SK-N-SH (cell line): ENCODE measurements around the gene SPSB1. TPM values are rescaled to one million over a fixed set of nuclear protein-coding genes. Genes with fewer than 3 reads are reported as not detected.

Experiments used
- CTCF ChIA-PET: fragments of 300-600, 350-600 bp; formaldehyde crosslinking; extraction: SDS; loops from one replicate; lab custom pipeline; 2021; lab: Yijun Ruan, JAX
- POLR2A ChIA-PET: fragments of 350-600 bp; sonication (Branson Sonifier 250); formaldehyde crosslinking; extraction: SDS; loops from one replicate; lab custom pipeline; 2020; ENCODE audit warnings: antibody characterized with exemption, inconsistent platforms; lab: Yijun Ruan, JAX
- DNase-seq: peaks from one replicate; pipeline ENCODE4 v3.0.0; 2012
- H2AFZ ChIP-seq: fragments of 200-600 bp; sonication (generic); 2 replicates; pipeline ENCODE4 v1.8.1; 2016; ENCODE audit warnings: antibody characterized with exemption, mild to moderate bottlenecking, low read depth
- H3F3A ChIP-seq: fragments of 200-600 bp; sonication (generic); replicated peaks from 2 replicates; pipeline ENCODE3; 2016; ENCODE audit warnings: antibody characterized with exemption, mild to moderate bottlenecking; ENCODE audit not compliant: insufficient read depth
- H3K27ac ChIP-seq, 2 experiments: fragments of 200-500 bp in 1 of 2; fragments of 200-600 bp in 1 of 2; sonication (Bioruptor generic) in 1 of 2; sonication (generic), shearing (Covaris generic) in 1 of 2; 2 replicates each; pipeline versions ENCODE4 v1.5.1 to v1.6.1; 2014 to 2016; ENCODE audit warnings: low read depth in 2 of 2, inconsistent platforms in 1 of 2, low read length in 1 of 2, mild to moderate bottlenecking in 1 of 2, mixed read lengths in 1 of 2
- H3K27me3 ChIP-seq: fragments of 200-600 bp; sonication (generic), shearing (Covaris generic); 2 replicates; pipeline ENCODE4 v1.6.1; 2016; ENCODE audit warnings: mixed run types; ENCODE audit not compliant: insufficient read depth
- H3K36me3 ChIP-seq, 2 experiments: fragments of 200-500 bp in 1 of 2; fragments of 200-600 bp in 1 of 2; sonication (Bioruptor generic) in 1 of 2; sonication (generic) in 1 of 2; replicated peaks in 1 of 2; 2 replicates each; pipeline versions ENCODE3 to v1.5.1; 2014 to 2016; ENCODE audit warnings: low read length in 1 of 2, mild to moderate bottlenecking in 1 of 2; ENCODE audit not compliant: insufficient read depth in 2 of 2, control insufficient read depth in 1 of 2
- H3K4me1 ChIP-seq, 2 experiments: fragments of 200-500 bp in 1 of 2; fragments of 200-600 bp in 1 of 2; sonication (Bioruptor generic) in 1 of 2; sonication (generic), shearing (Covaris generic) in 1 of 2; 2 replicates each; pipeline versions ENCODE4 v1.5.1 to v1.6.1; 2014 to 2016; ENCODE audit warnings: low read depth in 1 of 2, low read length in 1 of 2, mixed run types in 1 of 2; ENCODE audit not compliant: insufficient read depth in 2 of 2, control insufficient read depth in 1 of 2
- H3K4me2 ChIP-seq: fragments of 200-600 bp; sonication (generic), shearing (Covaris generic); 2 replicates; pipeline ENCODE4 v1.6.1; 2017; ENCODE audit warnings: mixed run types
- H3K4me3 ChIP-seq, 2 experiments: fragments of 200-500 bp in 1 of 2; fragments of 200-600 bp in 1 of 2; sonication (Bioruptor generic) in 1 of 2; sonication (generic), shearing (Covaris generic) in 1 of 2; 2 replicates each; pipeline versions ENCODE4 v1.5.1 to v1.8.1; 2014 to 2016; ENCODE audit warnings: low read depth in 2 of 2, inconsistent platforms in 1 of 2, low read length in 1 of 2, mild to moderate bottlenecking in 1 of 2, mixed read lengths in 1 of 2, moderate library complexity in 1 of 2
- H3K79me2 ChIP-seq: fragments of 200-600 bp; sonication (generic); 2 replicates; pipeline ENCODE4 v1.8.1; 2017; ENCODE audit warnings: mild to moderate bottlenecking; ENCODE audit not compliant: insufficient read depth
- H3K9ac ChIP-seq: fragments of 200-600 bp; sonication (generic); 2 replicates; pipeline ENCODE4 v1.6.1; 2017; ENCODE audit warnings: mixed run types
- H3K9me2 ChIP-seq: fragments of 200-600 bp; sonication (generic); 2 replicates; pipeline ENCODE4 v1.6.1; 2017; ENCODE audit warnings: mixed run types
- H3K9me3 ChIP-seq: fragments of 200-600 bp; sonication (generic); 2 replicates; pipeline ENCODE4 v1.6.1; 2017; ENCODE audit warnings: mixed run types, mild to moderate bottlenecking, moderate library complexity
- H4K20me1 ChIP-seq: fragments of 200-600 bp; sonication (generic); 2 replicates; pipeline ENCODE4 v1.6.1; 2017; ENCODE audit warnings: mild to moderate bottlenecking, mixed run types; ENCODE audit not compliant: insufficient read depth
- CHD2 ChIP-seq: fragments of 150-350 bp; IDR thresholded peaks from 2 replicates; pipeline ENCODE4 v1.6.1; 2018; ENCODE audit warnings: low read length; ENCODE audit not compliant: partially characterized antibody
- EZH2phosphoT487 ChIP-seq: fragments of 200-600 bp; sonication (generic); IDR thresholded peaks from 2 replicates; pipeline ENCODE4 v1.6.1; 2017; ENCODE audit warnings: low read depth, mixed run types, mild to moderate bottlenecking, antibody characterized with exemption, moderate library complexity, borderline replicate concordance
- FOXJ3 ChIP-seq: sonication (generic); formaldehyde crosslinking; IDR thresholded peaks from 2 replicates; pipeline ENCODE4 v1.5.1; 2020; ENCODE audit warnings: mild to moderate bottlenecking, missing genetic modification reagents
- GABPA ChIP-seq: IDR thresholded peaks from 2 replicates; pipeline ENCODE4 v1.4.0; 2012; ENCODE audit warnings: low read depth, mild to moderate bottlenecking
- GATA2 ChIP-seq: sonication (generic); formaldehyde crosslinking; IDR thresholded peaks from 2 replicates; pipeline ENCODE4 v1.5.0; 2020; ENCODE audit warnings: mild to moderate bottlenecking, missing genetic modification reagents
- JUND ChIP-seq: IDR thresholded peaks from 2 replicates; pipeline ENCODE4 v1.4.0; 2012
- MEF2A ChIP-seq: IDR thresholded peaks from 2 replicates; pipeline ENCODE4 v1.4.0; 2012; ENCODE audit warnings: low read depth, borderline replicate concordance
- NFIC ChIP-seq: IDR thresholded peaks from 2 replicates; pipeline ENCODE4 v1.4.0; 2012; ENCODE audit warnings: borderline replicate concordance
- NRF1 ChIP-seq: IDR thresholded peaks from 2 replicates; pipeline ENCODE4 v1.6.1; 2012; ENCODE audit warnings: low read depth, mild to moderate bottlenecking, low read length
- POLR2AphosphoS5 ChIP-seq: IDR thresholded peaks from 2 replicates; pipeline ENCODE4 v1.6.1; 2012; ENCODE audit warnings: low read depth, low read length
- RAD21 ChIP-seq: IDR thresholded peaks from 2 replicates; pipeline ENCODE4 v1.6.1; 2012; ENCODE audit warnings: mild to moderate bottlenecking, low read length
- RCOR1 ChIP-seq: fragments of 150-350 bp; IDR thresholded peaks from 2 replicates; pipeline ENCODE4 v1.6.1; 2017; ENCODE audit warnings: antibody characterized with exemption, low read length
- RFX5 ChIP-seq: IDR thresholded peaks from 2 replicates; pipeline ENCODE4 v1.6.1; 2012; ENCODE audit warnings: mild to moderate bottlenecking, improper control_type of control experiment, low read length
- RXRA ChIP-seq: IDR thresholded peaks from 2 replicates; pipeline ENCODE4 v1.4.0; 2012; ENCODE audit warnings: low read depth, mild to moderate bottlenecking, borderline replicate concordance
- TAF1 ChIP-seq: IDR thresholded peaks from 2 replicates; pipeline ENCODE4 v1.6.1; 2012; ENCODE audit warnings: low read depth, mild to moderate bottlenecking, low read length, moderate library complexity, borderline replicate concordance
- TEAD4 ChIP-seq: IDR thresholded peaks from 2 replicates; pipeline ENCODE4 v1.4.0; 2012; ENCODE audit warnings: mild to moderate bottlenecking, borderline replicate concordance; ENCODE audit not compliant: insufficient read depth
- YY1 ChIP-seq: IDR thresholded peaks from 2 replicates; pipeline ENCODE4 v1.4.0; 2012; ENCODE audit warnings: low read depth, mild to moderate bottlenecking
- WGBS: methylation state at CpG from one replicate; pipeline ENCODE4 v1.1.6; 2017; ENCODE audit warnings: low lambda C conversion rate; 5-methylcytosine and 5-hydroxymethylcytosine counted together
- polyA plus RNA-seq, 3 experiments: library from polyadenylated mRNA; depleted of rRNA; stranded (reverse); fragments of >200 nt; gene quantifications; 2 replicates each; pipeline ENCODE4 v1.2.3, GENCODE V29; 2012
- TF ChIP-seq, protein P1 (sequence below): IDR thresholded peaks from 2 replicates; pipeline ENCODE4; 2012
- TF ChIP-seq, protein P2 (sequence below): IDR thresholded peaks from 2 replicates; pipeline ENCODE4 v1.6.1; 2012; ENCODE audit warnings: mild to moderate bottlenecking, low read depth, low read length, moderate library complexity
- TF ChIP-seq, protein P3 (sequence below): IDR thresholded peaks from 2 replicates; pipeline ENCODE4 v1.4.0; 2012; ENCODE audit warnings: low read depth, borderline replicate concordance

The SPSB1 gene
- polyA plus RNA-seq, 1 of the 3 experiments (the other 2 are of a cell fraction): 9.2 TPM

DNA sequence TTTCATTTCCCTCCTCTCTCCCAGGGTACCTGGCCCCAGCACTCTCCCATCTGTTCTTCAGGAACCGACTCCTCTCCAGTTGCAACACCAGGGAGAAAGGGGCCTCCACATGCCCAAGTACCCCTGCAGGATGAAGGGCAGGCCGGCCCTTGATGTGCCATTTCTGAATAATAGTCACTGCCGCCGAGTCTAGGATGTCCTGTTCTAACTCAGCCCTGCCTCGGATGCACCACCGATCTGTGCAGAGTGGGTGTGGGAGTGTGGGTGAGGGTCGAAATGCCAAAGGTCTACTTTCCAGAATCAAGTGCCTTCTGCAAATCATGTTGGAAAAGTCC is 25.4 kb upstream of the SPSB1 start (continued):
- TF ChIP-seq CHD2: no peak
- TF ChIP-seq, all 33 proteins: peak for 0

DNA sequence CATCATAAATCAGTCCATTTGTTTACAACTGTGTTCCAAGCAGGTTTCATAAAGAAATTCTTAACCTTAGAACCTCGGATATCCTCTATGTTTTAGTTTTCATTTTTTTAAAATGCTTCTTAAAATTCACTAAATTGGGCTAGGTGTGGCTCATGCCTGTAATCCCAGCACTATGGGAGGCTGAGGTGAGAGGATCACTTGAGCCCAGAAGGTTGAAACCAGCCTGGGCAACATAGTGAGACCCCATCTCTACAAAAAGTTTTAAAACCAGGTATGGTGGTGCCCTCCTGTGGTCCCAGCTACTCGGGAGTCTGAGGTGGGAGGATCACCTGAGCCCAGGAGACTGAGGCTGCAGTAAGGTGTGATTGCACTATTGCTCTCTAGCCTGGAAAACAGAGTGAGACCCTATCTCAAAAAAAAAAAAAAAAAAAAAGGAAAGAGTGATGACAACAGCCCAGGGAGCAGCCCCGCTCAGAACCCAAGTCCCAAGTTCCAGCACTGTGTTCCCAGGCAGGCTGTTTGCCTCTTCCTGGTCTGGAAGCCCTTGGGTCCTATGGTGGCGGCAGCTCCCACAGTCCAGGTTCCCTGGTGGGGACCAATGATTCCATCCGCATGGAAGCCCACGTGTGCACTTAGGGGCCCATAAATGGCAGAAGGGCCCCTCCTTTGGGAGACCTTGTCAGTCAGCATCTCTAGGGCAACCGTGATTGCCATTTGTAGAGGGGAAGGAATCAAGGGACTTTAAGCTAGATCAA is 24.7 kb upstream of the SPSB1 start:
- no peak for TF ChIP-seq YY1
- TF ChIP-seq POLR2AphosphoS5: no peak
- TF ChIP-seq GABPA: no peak
- no peak for TF ChIP-seq TEAD4
- TF ChIP-seq RXRA: no peak
- no peak for TF ChIP-seq CHD2
- TF ChIP-seq TAF1: no peak
- TF ChIP-seq, protein P1, sequence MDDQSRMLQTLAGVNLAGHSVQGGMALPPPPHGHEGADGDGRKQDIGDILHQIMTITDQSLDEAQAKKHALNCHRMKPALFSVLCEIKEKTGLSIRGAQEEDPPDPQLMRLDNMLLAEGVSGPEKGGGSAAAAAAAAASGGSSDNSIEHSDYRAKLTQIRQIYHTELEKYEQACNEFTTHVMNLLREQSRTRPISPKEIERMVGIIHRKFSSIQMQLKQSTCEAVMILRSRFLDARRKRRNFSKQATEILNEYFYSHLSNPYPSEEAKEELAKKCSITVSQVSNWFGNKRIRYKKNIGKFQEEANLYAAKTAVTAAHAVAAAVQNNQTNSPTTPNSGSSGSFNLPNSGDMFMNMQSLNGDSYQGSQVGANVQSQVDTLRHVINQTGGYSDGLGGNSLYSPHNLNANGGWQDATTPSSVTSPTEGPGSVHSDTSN: no peak
- Histone ChIP-seq H3K4me3 (no peak overlapping the region), H3F3A (no peaks in the 10 kb centered on the region), H3K27ac (no peak overlapping the region), H4K20me1 (no peaks in the 10 kb centered on the region), H3K9ac (no peak overlapping the region), H3K36me3 (peaks cover 0 to 33% of the 10 kb centered on the region in 2 experiments), H3K79me2 (no peaks in the 10 kb centered on the region), H3K4me1 (peaks cover 0 to 3% of the 10 kb centered on the region in 2 experiments; a peak in 1 of 4 replicates), H3K9me2 (no peaks in the 10 kb centered on the region), H3K27me3 (no peaks in the 10 kb centered on the region), H3K4me2 (no peak overlapping the region), H2AFZ (no peak overlapping the region), H3K9me3 (no peaks in the 10 kb centered on the region)
- no peak for DNase-seq
- ChIA-PET POLR2A (no interaction called here), CTCF (interaction anchor here (0.9 to 7.9 kb wide), 17 partner anchors 11 to 358 kb away, joined by 3 to 156 read pairs (median 8); no protein-coding TSS in a partner anchor)
- WGBS: 91% methylated on average over 4 of the region's 7 CpGs

DNA sequence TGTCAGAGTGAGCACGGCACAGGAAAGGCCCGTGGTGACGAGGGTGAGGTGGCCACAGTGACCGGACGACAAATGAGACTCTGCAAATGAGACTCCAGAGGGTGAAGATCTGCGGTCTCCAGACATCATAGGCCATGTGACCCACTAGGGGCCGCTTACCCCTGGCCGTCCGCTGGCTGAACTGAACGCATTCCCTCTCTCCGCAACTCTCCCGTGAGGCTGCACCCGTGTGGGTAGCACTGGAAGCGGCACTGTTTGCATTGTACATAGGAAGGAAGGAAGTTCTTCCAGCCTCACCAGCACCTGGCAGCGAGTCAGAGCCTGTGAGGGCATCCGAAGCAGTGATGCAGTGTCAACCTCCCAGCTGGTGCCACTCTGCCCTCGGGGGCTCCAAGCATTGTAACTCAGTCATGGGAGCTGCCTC is 23.6 kb upstream of the SPSB1 start:
- TF ChIP-seq NFIC: no peak
- TF ChIP-seq, protein P2, sequence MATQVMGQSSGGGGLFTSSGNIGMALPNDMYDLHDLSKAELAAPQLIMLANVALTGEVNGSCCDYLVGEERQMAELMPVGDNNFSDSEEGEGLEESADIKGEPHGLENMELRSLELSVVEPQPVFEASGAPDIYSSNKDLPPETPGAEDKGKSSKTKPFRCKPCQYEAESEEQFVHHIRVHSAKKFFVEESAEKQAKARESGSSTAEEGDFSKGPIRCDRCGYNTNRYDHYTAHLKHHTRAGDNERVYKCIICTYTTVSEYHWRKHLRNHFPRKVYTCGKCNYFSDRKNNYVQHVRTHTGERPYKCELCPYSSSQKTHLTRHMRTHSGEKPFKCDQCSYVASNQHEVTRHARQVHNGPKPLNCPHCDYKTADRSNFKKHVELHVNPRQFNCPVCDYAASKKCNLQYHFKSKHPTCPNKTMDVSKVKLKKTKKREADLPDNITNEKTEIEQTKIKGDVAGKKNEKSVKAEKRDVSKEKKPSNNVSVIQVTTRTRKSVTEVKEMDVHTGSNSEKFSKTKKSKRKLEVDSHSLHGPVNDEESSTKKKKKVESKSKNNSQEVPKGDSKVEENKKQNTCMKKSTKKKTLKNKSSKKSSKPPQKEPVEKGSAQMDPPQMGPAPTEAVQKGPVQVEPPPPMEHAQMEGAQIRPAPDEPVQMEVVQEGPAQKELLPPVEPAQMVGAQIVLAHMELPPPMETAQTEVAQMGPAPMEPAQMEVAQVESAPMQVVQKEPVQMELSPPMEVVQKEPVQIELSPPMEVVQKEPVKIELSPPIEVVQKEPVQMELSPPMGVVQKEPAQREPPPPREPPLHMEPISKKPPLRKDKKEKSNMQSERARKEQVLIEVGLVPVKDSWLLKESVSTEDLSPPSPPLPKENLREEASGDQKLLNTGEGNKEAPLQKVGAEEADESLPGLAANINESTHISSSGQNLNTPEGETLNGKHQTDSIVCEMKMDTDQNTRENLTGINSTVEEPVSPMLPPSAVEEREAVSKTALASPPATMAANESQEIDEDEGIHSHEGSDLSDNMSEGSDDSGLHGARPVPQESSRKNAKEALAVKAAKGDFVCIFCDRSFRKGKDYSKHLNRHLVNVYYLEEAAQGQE: no peak
- no peak for TF ChIP-seq MEF2A
- TF ChIP-seq, protein P3, sequence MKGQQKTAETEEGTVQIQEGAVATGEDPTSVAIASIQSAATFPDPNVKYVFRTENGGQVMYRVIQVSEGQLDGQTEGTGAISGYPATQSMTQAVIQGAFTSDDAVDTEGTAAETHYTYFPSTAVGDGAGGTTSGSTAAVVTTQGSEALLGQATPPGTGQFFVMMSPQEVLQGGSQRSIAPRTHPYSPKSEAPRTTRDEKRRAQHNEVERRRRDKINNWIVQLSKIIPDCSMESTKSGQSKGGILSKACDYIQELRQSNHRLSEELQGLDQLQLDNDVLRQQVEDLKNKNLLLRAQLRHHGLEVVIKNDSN: no peak
- TF ChIP-seq RFX5: no peak
- no peak for TF ChIP-seq RXRA
- no peak for TF ChIP-seq GABPA
- no peak for TF ChIP-seq GATA2 (CRISPR knock-in tag)
- no peak for TF ChIP-seq CHD2
- TF ChIP-seq TAF1: no peak
- TF ChIP-seq RAD21: no peak
- no peak for TF ChIP-seq JUND
- TF ChIP-seq RCOR1: no peak
- no peak for TF ChIP-seq NRF1
- no peak for TF ChIP-seq EZH2phosphoT487
- no peak for TF ChIP-seq FOXJ3 (CRISPR knock-in tag)
- no peaks in the 10 kb centered on the region for H4K20me1 ChIP-seq
- 83% methylated on average over 10 of the region's 17 CpGs for WGBS
- DNase-seq: no peak
- peaks cover 4% of the 10 kb centered on the region for H3F3A ChIP-seq
- H3K36me3 ChIP-seq: peaks cover 0 to 23% of the 10 kb centered on the region in 2 experiments
- no peak overlapping the region for H3K9ac ChIP-seq
- H3K27me3 ChIP-seq: no peaks in the 10 kb centered on the region
- H3K79me2 ChIP-seq: no peaks in the 10 kb centered on the region
- ChIA-PET POLR2A (no interaction called here), CTCF (interaction anchor here (0.9 to 7.9 kb wide), 7 partner anchors 12 to 357 kb away, joined by 3 to 156 read pairs (median 4); no protein-coding TSS in a partner anchor)
- H3K9me2 ChIP-seq: no peaks in the 10 kb centered on the region
- no peak overlapping the region for H3K27ac ChIP-seq
- peaks cover 0 to 3% of the 10 kb centered on the region in 2 experiments; a peak in 1 of 4 replicates for H3K4me1 ChIP-seq
- no peak overlapping the region for H3K4me3 ChIP-seq
- H2AFZ ChIP-seq: no peak overlapping the region
- no peaks in the 10 kb centered on the region for H3K9me3 ChIP-seq
- H3K4me2 ChIP-seq: no peak overlapping the region
